Peyer's patch (tissue), 4 donors: ENCODE data around the gene PRSS38. TPM values are rescaled to one million over a fixed set of nuclear protein-coding genes. Genes with fewer than 3 reads are reported as not detected.

Experiments used
- DNase-seq, 3 donors: peaks; one replicate each; pipeline ENCODE4 v3.0.0-alpha.2; 2017 to 2019
- H3K27ac ChIP-seq, 4 donors: fragments of 200-600 bp; sonication (generic); one replicate each; pipeline ENCODE4 v1.5.1; 2016 to 2019
- H3K27me3 ChIP-seq, 2 donors: fragments of 200-600 bp; sonication (generic); one replicate each; pipeline ENCODE4 v1.5.1; 2019
- H3K36me3 ChIP-seq, 3 donors: fragments of 200-600 bp; sonication (generic); one replicate each; pipeline ENCODE4 v1.5.1; 2016 to 2019
- H3K4me1 ChIP-seq, 4 donors: fragments of 200-600 bp; sonication (generic); one replicate each; pipeline ENCODE4 v1.5.1; 2016 to 2019
- H3K4me3 ChIP-seq, 4 donors: fragments of 200-600 bp; sonication (generic); 1 replicate in 3 of 4; 2 replicates in 1 of 4; pipeline ENCODE4 v1.5.1; 2016 to 2019; ENCODE audit warnings: mild to moderate bottlenecking in 1 of 4
- H3K9me3 ChIP-seq, 4 donors: fragments of 200-600 bp; sonication (generic); one replicate each; pipeline ENCODE4 v1.5.1; 2016 to 2019; ENCODE audit warnings: mild to moderate bottlenecking in 1 of 4
- POLR2A ChIP-seq, 2 donors: fragments of 450-650 bp; IDR thresholded peaks; one replicate each; pipeline ENCODE4 v1.5.1; 2017; ENCODE audit warnings: antibody characterized with exemption in 2 of 2, mild to moderate bottlenecking in 2 of 2, moderate library complexity in 2 of 2
- total RNA-seq, 4 donors: library from RNA; depleted of rRNA; stranded (reverse); fragments of >200 nt; gene quantifications; one replicate each; pipeline ENCODE4 v1.1.0, GENCODE V29; 2016
- TF ChIP-seq, protein P1 (sequence below), 6 experiments: fragments of 450-650 bp in 4 of 6; fragments of 200-600 bp in 2 of 6; sonication (generic) in 1 of 6; IDR thresholded peaks; one replicate each; pipeline ENCODE4 v1.5.1; 2017 to 2019; ENCODE audit warnings: antibody characterized with exemption in 6 of 6, mild to moderate bottlenecking in 3 of 6, moderate library complexity in 1 of 6

The PRSS38 gene
- total RNA-seq, 4 donors from 2014 or later: not detected

DNA sequence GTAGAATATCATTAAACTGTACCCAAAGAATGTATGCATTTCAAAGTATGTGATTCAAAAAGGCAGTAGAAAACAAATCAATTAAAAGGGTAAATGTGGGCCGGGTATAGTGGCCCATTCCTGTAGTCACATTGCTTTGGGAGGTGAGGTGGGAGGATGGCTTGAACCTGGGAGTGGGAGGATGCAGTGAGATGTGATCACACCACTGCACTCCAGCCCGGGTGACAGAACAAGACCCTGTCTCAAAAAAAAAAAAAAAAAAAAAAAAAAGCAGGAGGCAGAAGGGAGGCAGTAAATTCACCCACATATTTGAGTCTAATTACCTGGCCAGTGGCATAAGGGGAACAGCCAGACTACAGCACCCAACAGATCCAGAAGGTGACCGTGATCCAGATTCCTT lies 17.9 kb upstream of the PRSS38 start:
- Histone ChIP-seq H3K36me3 (no peaks in the 10 kb centered on the region), H3K4me1 (peaks cover 0 to 6% (median 0%) of the 10 kb centered on the region in 4 donors), H3K27ac (no peak overlapping the region), H3K27me3 (no peaks in the 10 kb centered on the region), H3K9me3 (no peaks in the 10 kb centered on the region), H3K4me3 (no peak overlapping the region)
- TF ChIP-seq, protein P1, sequence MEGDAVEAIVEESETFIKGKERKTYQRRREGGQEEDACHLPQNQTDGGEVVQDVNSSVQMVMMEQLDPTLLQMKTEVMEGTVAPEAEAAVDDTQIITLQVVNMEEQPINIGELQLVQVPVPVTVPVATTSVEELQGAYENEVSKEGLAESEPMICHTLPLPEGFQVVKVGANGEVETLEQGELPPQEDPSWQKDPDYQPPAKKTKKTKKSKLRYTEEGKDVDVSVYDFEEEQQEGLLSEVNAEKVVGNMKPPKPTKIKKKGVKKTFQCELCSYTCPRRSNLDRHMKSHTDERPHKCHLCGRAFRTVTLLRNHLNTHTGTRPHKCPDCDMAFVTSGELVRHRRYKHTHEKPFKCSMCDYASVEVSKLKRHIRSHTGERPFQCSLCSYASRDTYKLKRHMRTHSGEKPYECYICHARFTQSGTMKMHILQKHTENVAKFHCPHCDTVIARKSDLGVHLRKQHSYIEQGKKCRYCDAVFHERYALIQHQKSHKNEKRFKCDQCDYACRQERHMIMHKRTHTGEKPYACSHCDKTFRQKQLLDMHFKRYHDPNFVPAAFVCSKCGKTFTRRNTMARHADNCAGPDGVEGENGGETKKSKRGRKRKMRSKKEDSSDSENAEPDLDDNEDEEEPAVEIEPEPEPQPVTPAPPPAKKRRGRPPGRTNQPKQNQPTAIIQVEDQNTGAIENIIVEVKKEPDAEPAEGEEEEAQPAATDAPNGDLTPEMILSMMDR (IDR thresholded peaks at IDR 0.05): no peak
- no peak for DNase-seq

DNA sequence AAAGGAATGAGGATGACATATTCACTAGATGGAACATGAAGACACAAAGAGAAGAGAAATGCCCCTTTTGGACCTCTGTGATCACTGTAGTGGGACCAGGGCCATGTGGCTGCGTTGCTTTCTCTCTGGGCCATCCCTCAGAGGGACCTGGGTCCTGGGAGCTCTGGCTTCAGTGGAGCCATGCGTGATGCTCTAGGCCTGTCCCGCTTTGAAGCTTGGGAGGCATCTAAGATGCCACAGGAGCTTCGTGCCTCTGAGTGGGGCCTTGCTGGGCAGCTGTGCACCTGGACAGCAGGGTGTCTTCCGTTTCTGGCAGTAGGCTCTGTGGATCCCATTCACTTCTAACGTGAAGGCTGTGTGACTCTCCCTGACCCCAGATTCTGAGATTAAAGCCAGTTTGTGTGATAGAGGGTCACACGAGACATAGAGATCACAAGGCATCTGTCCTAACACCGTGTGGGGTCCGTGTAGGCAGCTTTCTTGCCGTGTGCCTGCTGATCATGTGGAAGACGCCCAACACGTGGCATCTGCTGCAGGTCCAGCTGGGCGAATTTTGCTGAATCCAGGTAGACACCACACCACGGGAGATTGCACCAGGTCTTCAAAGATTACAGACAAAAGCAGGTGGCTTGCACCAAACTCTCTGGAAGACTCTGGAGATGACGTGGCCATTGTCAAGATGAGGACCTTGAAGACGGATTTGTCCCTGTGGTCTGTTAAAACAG lies 17.2 kb upstream of the PRSS38 start:
- TF ChIP-seq POLR2A (IDR thresholded peaks at IDR 0.05): no peak
- TF ChIP-seq, protein P1 (IDR thresholded peaks at IDR 0.05): no peak
- DNase-seq: no peak
- Histone ChIP-seq H3K36me3 (no peaks in the 10 kb centered on the region), H3K4me1 (peaks cover 0 to 6% (median 0%) of the 10 kb centered on the region in 4 donors), H3K9me3 (no peaks in the 10 kb centered on the region), H3K27me3 (no peaks in the 10 kb centered on the region), H3K27ac (no peak overlapping the region), H3K4me3 (no peak overlapping the region)

DNA sequence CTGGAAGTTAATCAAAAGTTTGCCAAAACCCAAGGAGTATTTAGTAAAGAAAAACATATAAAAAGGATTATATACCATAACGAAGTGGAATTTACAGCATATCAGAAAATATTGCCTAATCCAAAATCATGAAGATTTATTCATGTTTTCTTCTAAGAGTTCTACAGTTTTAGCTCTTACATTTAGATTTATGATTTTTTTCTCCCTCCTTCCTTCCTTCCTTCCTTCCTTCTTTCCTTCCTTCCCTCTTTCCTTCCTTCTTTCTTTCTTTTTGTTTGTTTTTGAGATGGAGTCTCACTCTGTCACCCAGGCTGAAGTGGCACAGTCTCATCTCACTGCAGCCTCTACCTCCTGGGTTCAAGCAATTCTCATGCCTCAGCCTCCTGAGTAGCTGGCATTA lies 15.7 kb upstream of the PRSS38 start:
- no peak for DNase-seq
- TF ChIP-seq POLR2A (IDR thresholded peaks at IDR 0.05): no peak
- TF ChIP-seq, protein P1 (IDR thresholded peaks at IDR 0.05): no peak

DNA sequence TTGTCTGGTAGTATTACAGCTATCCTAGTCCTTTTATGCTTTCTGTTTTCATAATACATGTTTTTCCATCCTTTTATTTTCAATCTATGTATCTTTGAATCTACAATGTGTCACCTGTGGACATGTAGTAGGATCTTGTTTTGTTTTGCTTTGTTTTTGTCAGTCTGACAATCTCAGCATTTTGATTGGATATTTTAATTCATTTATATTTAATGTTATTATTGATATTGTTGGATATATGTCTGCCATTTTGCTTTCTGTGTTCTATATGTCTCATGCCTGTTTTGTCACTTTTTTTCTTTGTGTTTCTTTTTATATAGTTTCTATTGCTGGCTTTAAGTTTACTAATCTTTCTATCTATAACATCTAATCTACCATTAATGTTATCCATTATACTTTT lies 11.5 kb upstream of the PRSS38 start:
- H3K4me3 ChIP-seq: no peak overlapping the region
- H3K27ac ChIP-seq: no peak overlapping the region
- TF ChIP-seq POLR2A (IDR thresholded peaks at IDR 0.05): no peak
- TF ChIP-seq, protein P1 (IDR thresholded peaks at IDR 0.05): no peak
- no peaks in the 10 kb centered on the region for H3K4me1 ChIP-seq
- DNase-seq: no peak
- no peaks in the 10 kb centered on the region for H3K9me3 ChIP-seq
- no peaks in the 10 kb centered on the region for H3K36me3 ChIP-seq
- no peaks in the 10 kb centered on the region for H3K27me3 ChIP-seq

More for the DNA sequence above, 15.7 kb upstream of the PRSS38 start:
- no peak overlapping the region for H3K27ac ChIP-seq
- no peak overlapping the region for H3K4me3 ChIP-seq
- H3K27me3 ChIP-seq: no peaks in the 10 kb centered on the region
- no peaks in the 10 kb centered on the region for H3K4me1 ChIP-seq
- no peaks in the 10 kb centered on the region for H3K36me3 ChIP-seq
- no peaks in the 10 kb centered on the region for H3K9me3 ChIP-seq

DNA sequence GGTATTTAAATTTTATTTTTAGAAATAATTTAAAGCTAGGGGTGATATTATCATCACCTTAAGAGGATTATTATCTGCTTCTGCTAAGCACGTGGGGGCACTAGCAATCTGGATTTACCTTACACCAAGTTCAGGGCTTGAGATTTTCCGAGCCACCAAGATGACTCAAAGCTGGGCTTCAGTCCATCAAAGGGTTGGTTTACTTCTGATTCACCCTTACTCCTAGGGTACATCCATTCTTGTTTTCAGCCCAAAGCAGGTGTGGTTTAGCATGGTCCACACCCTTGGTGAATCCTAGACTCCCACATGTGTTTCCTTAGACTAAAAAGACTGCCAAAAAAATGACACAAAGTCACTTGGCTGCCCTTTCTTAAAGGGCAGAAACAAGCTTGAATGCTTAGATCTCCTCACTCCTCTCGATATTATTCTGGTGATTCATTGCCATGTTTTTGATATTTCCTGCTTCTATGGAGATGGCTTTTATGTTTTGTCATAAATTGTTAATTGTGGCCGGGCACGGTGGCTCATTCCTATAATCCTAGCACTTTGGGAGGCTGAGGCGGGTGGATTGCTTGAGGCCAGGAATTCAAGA lies 9.8 kb upstream of the PRSS38 start:
- H3K4me1 ChIP-seq: no peaks in the 10 kb centered on the region
- no peaks in the 10 kb centered on the region for H3K36me3 ChIP-seq
- H3K4me3 ChIP-seq: no peak overlapping the region
- DNase-seq: no peak
- H3K27ac ChIP-seq: no peak overlapping the region
- H3K9me3 ChIP-seq: no peaks in the 10 kb centered on the region
- TF ChIP-seq, protein P1 (IDR thresholded peaks at IDR 0.05): no peak
- TF ChIP-seq POLR2A (IDR thresholded peaks at IDR 0.05): no peak
- no peaks in the 10 kb centered on the region for H3K27me3 ChIP-seq
